Limb (tissue), 2 donors: ENCODE data around the gene LIG3.
"Not testable (repeated sequence)": the region's sequence is repeated elsewhere in the genome, so short reads cannot be mapped to it uniquely, and the experiment has no call there.

Experiments used
- DNase-seq, 2 donors: peaks; one replicate each; pipeline ENCODE4 v3.0.0-alpha.2; 2016; ENCODE audit errors: extremely low spot score in 2 of 2

The LIG3 gene

DNA sequence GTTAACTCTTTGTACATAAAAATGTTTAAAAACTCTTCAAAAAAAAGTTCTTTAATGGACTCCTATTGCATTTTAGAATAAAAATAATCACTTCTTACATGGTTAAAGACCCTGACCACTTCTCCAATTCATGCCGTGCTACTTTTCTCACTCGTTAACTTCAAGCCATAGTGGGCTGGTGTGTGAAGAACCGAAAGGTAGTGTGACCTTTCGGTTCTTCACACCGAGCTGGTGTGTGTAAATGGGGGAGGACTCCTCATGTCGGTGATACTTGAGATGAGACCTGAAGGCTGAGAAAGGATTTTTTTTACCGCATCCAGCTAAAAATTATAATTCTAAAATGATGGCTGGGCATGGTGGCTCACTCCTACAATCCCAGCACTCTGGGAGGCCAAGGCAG lies 61.1 kb downstream of the LIG3 start:
- no peak for DNase-seq

DNA sequence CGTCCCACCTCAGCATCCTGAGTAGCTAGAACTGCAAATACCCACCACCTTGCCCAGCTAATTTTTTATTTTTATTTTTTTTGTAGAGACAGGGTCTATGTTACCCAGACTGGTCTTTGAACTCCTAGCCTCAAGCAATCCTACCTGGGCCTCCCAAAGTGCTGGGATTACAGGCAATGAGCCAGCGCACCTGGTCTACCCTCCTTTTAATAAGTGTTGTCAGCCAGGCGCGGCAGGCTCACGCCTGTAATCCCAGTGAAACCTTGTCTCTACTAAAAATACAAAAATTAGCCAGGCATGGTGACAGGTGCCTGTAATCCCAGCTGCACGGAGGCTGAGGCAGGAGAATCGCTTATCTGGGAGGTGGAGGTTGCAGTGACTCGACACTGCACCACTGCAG lies 63.9 kb downstream of the LIG3 start:
- DNase-seq: no peak

DNA sequence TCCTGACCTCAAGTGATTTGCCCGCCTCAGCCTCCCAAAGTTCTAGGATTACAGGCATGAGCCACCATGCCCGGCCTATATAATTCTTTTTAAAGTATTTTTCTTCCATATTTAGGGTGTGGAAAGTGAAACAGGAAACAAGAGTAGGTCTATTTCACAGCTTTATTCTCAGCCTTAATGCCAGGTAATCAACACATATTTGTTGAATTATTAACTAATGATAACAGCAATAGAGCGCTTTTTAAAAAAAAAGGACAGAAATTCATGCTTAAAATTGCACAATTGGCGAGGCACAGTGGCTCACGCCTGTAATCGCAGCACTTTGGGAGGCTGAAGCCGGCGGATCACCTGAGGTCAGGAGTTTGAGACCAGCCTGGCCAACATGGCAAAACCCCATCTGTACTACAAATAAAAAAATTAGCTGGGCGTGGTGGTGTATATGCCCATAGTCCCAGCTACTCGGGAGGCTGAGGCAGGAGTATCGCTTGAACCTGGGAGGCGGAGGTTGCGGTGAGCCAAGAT lies 65.2 kb downstream of the LIG3 start:
- DNase-seq: not testable (repeated sequence)

GRCh38 chr17:35046245-35046644 lies 65.9 kb downstream of the LIG3 start:
- no peak for DNase-seq

- peak; percentile 12 to 38 for DNase-seq
Observed at GRCh38 chr17:35046740-35047283, 66.5 kb downstream of the LIG3 start.

GRCh38 chr17:35048685-35049379 lies 68.5 kb downstream of the LIG3 start:
- no peak for DNase-seq

DNA sequence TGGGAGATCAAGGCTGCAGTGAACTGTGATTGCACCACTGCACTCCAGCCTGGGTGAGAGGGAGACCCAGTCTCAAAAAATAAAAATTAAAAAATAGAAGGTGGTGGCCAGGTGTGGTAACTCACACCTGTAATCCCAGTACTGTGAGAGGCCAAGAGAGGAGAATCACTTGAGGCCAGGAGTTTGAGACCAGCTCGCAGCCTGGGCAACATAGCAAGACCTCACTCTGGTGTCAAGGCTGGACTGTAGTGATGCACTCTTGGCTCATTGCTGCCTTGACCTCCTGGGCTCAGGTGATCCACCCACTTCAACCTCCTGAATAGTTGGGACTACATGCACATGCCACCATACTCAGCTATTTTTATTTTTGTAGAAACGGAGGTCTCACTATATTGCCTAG lies 69.9 kb downstream of the LIG3 start:
- DNase-seq: no peak

GRCh38 chr17:35051183-35051578 lies 70.9 kb downstream of the LIG3 start:
- no peak for DNase-seq

DNA sequence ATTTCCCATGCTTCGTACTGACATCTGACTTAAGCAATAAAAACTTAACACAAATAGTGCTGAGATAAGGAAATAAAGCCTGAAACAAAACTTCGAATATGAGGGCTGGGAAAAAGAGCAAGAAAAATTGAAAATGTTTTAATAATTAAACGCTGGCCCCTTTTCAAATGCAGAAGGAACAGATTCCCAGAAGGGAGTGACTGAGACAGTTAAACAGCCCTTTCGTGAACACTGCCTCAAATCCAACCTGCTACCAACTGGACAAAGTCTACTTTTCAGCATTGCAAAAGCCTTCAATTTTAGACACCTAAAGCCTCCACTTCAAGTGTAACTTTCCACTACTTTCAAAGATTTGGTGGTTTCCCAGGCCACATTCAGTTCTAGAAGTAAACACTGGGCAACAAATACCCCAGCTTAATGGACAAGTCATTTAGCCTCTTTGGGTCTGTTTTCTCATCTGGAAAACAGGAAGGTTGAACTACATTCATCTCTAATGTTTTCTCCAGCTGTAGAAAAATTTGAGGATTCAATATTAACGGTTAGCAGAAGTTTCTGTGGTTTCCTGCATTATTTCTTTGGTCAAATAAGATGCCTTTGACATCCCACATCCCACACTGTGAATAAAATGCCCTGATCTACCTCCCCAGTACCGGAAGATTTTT lies 71.4 kb downstream of the LIG3 start:
- peak in 1 of 2 donors; percentile 12 for DNase-seq

- no peak for DNase-seq
Observed at GRCh38 chr17:35052241-35052610, 71.9 kb downstream of the LIG3 start.

GRCh38 chr17:35052780-35053179 lies 72.5 kb downstream of the LIG3 start:
- no peak for DNase-seq

- no peak for DNase-seq
Observed at GRCh38 chr17:35053204-35053603, 72.9 kb downstream of the LIG3 start.

DNA sequence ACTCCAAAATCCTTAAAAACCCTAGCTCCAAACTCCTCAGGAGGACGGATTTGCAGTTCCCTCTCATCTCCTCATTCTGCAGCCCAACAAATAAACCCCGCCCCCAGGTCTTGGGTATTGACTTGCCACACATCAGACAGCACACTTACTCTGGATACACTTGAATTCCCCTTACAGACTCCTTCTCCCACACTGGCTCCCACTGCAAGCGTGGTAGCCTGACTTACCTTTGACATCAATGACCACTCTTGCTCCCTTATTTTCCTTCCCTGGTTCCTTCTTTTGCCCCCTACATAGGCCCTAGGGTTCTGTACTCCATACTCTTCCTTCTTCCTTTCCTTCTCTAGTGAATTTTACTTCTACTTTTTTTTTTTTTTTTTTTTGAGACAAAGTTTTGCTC lies 75.7 kb downstream of the LIG3 start:
- no peak for DNase-seq

GRCh38 chr17:35057332-35057915 lies 77.1 kb downstream of the LIG3 start:
- no peak for DNase-seq
